T-helper 17 cell (primary cell): Measurements from ENCODE around the gene SYNE3. TPM values are rescaled to one million over a fixed set of nuclear protein-coding genes. Genes with fewer than 3 reads are reported as not detected.

Experiments
- ATAC-seq: fragments of 150-1000 bp; cut with Tn5 transposase; 2 replicates; pipeline ENCODE4 v1.10.0; 2021; ENCODE audit warnings: mild to moderate bottlenecking, moderate library complexity
- DNase-seq, 3 donors: peaks; one replicate each; pipeline versions ENCODE4 v3.0.0 to v3.0.0-alpha.2; 2020 to 2021
- H3K9me3 ChIP-seq: one replicate; pipeline ENCODE4 v1.7.0; 2013; ENCODE audit warnings: low read length, mild to moderate bottlenecking; ENCODE audit not compliant: control insufficient read depth, poor library complexity, severe bottlenecking
- H3K27ac Mint-ChIP-seq: one replicate; pipeline ENCODE4 v1.8.0; 2022; ENCODE audit warnings: mild to moderate bottlenecking, moderate library complexity, mixed read lengths
- H3K27me3 Mint-ChIP-seq: one replicate; pipeline ENCODE4 v1.8.0; 2022; ENCODE audit warnings: mixed read lengths
- H3K36me3 Mint-ChIP-seq: one replicate; pipeline ENCODE4 v1.8.0; 2022; ENCODE audit warnings: low read depth, mixed read lengths
- H3K4me1 Mint-ChIP-seq: one replicate; pipeline ENCODE4 v1.8.0; 2022; ENCODE audit warnings: mild to moderate bottlenecking, mixed read lengths
- H3K4me3 Mint-ChIP-seq: one replicate; pipeline ENCODE4 v1.8.0; 2022; ENCODE audit warnings: mild to moderate bottlenecking, moderate library complexity, mixed read lengths
- total RNA-seq, 4 donors: library from RNA in 2 of 4; stranded (reverse) in 2 of 4; gene quantifications; one replicate each; pipeline ENCODE4 v1.2.3 and lab custom pipeline; 2022 to 2026

SYNE3 gene, protein sequence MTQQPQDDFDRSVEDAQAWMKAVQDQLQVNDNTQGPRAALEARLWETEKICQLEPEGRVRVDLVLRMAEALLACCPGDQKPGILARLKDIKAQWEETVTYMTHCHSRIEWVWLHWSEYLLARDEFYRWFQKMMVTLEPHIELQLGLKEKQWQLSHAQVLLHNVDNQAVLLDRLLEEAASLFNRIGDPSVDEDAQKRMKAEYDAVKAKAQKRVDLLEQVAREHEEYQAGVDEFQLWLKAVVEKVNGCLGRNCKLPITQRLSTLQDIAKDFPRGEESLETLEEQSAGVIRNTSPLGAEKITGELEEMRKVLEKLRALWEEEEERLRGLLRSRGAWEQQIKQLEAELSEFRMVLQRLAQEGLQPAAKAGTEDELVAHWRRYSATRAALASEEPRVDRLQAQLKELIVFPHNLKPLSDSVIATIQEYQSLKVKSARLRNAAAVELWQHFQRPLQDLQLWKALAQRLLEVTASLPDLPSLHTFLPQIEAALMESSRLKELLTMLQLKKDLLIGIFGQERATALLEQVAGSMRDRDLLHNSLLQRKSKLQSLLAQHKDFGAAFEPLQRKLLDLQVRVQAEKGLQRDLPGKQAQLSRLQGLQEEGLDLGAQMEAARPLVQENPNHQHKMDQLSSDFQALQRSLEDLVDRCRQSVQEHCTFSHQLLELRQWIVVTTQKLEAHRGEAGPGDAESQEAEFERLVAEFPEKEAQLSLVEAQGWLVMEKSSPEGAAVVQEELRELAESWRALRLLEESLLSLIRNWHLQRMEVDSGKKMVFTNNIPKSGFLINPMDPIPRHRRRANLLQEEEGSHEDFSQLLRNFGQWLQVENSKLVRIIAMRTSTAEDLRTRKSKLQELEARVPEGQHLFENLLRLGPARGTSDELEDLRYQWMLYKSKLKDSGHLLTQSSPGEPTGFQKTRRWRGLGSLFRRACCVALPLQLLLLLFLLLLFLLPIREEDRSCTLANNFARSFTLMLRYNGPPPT
- total RNA-seq: 10 to 100 TPM; 59.6 to 64.8 TPM
- total RNA-seq (lab: John Stamatoyannopoulos, UW): 259 to 445 reads per million in 2 donors

DNA sequence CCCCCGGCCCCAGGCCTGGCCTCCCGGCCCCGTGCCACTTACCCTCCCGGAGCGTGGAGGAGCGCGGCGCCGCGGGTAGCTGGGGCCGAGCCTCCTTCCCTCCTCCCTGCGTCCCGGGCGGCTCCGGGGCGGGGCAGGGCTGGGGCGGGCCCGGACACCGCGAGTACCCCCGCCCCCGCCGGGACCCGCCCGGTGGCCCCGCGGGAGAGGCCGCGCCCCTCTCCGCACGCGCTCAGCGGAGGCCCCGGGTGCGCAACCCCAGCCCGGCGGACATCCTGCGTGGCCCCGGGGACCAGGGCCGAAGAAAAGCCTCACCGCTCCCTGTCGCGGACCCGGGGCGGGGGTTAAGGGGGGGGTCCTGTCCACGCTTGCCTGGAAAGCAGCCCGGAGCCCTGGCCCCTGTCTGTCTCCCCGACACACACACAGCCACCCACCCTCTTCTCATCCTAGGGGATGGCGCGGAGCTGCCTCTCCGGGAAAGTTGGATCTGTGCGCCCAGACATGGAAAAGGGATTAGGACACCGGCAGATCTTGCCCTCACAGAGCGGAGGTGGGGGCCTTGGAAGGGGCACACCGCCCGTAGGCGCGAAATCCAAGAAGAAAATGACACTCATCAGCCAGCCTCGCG, at the start of gene SYNE3:
TSS of gene SYNE3 (minus strand) at position 97 of the 628 bp plus-strand sequence. CDS start 40,829 bp downstream, outside the sequence.
- DNase-seq (peak; percentile 48 to 71 (median 64)), ATAC-seq (peak; percentile 69)
- peaks cover 48% of the 10 kb centered on the region for H3K4me1 Mint-ChIP-seq
- H3K36me3 Mint-ChIP-seq: peaks cover 2% of the 10 kb centered on the region
- no peaks in the 10 kb centered on the region for H3K9me3 ChIP-seq
- peak within 1 kb of the TSS; percentile 94 for H3K4me3 Mint-ChIP-seq
- no peaks in the 10 kb centered on the region for H3K27me3 Mint-ChIP-seq
- H3K27ac Mint-ChIP-seq: peak within 1 kb of the TSS; percentile 96

DNA sequence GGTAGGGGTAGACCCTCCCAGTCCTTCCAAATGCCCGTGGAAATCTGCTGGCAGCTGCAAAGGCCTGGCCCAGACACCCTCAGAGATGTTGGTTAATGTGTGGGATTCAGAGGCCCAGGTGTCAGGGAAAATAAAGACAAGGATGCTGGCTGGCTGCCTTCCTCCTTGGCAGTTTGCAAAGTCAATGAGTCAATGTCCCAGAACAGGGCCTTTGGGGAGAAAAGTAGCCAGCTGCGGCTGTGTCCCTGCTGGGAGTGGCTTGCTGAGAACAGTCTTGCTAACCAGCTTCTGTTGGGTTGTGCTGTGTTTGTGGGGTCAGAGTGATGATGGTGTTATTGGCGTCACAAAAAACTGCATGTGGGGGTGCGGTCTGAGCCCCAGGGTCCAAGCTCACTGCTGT, 47.6 kb upstream of the SYNE3 start:
- Mint-ChIP-seq H3K27me3 (peaks cover 27% of the 10 kb centered on the region), H3K4me3 (no peak overlapping the region), H3K36me3 (no peaks in the 10 kb centered on the region), H3K4me1 (peaks cover 6% of the 10 kb centered on the region), H3K27ac (no peak overlapping the region)
- H3K9me3 ChIP-seq: no peaks in the 10 kb centered on the region
- ATAC-seq (no peak), DNase-seq (no peak)

DNA sequence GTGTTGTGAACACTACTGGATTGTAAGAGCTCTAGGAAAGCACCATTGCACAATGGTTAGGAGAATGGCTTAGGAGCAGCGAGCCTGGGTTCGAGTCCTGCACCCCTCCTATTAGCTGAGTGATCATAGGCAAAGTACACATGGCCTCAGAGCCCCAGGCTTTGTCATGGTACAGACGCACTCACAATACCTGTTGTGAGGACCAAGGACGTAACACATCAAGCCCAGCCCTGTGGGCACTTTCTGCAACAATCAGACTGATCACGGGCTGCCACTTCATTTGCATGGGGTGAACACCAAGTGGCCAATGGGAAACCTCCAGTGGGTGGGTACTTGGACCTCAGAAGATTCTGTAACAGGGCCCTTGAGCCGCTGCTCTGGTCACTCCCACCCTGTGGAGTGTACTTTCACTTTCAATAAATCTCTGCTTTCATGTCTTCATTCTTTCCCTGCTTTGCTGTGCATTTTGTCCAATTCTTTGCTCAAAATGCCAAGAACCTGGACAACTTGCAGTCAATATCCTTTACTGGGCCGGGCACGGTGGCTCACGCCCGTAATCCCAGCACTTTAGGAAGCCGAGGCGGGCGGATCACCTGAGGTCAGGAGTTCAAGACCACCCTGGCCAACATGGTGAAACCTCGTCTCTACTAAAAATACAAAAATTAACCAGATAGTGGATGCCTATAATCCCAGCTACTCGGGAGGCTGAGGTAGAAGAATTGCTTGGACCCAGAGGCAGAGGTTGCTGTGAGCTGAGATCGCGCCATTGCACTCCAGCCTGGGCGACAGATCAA, 46.6 kb upstream of the SYNE3 start:
- H3K4me3 Mint-ChIP-seq: no peak overlapping the region
- peaks cover 6% of the 10 kb centered on the region for H3K4me1 Mint-ChIP-seq
- peaks cover 20% of the 10 kb centered on the region for H3K27me3 Mint-ChIP-seq
- no peak for ATAC-seq
- H3K27ac Mint-ChIP-seq: no peak overlapping the region
- no peak for DNase-seq
- no peaks in the 10 kb centered on the region for H3K36me3 Mint-ChIP-seq
- H3K9me3 ChIP-seq: no peaks in the 10 kb centered on the region

DNA sequence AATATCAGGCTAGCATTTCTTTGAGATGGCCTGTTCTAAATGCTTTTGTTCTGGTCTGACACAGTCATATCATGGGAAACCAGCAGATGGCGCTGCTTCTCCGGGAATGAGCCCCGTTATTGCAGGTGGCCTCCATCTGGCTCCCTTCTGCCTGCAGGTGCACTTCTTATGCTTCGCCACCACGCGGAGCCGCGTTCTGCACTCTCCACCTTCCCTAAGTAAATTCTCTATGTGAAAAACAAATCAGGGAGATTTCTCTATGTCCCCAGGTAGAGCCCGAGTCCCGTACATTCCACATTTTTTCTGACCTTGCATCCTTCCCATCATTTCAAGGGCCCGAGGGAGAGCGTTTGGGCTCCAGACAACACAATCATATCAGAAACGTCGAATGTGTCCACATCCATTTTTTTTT, 44.6 kb upstream of the SYNE3 start:
- H3K27ac Mint-ChIP-seq: no peak overlapping the region
- peaks cover 6% of the 10 kb centered on the region for H3K4me1 Mint-ChIP-seq

DNA sequence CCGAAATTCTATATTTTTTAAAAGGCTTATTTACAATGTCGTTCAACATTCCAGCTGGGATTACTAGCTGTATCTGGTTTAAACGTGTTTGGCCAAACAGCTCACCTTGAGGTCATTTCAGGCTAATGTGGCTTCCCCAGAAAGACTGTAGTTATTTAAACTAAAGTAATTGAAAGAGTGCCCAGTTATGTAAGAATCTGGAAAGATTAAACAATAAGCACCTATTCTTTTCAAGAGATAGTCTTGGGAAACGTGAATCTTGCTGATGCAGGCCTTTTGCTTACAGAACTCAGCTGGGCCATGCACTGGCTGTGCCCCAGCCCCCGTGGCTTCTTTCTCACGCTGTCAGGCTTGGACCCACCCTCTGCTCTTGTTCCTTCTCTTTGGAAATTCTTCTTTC, 42.8 kb upstream of the SYNE3 start:
- no peaks in the 10 kb centered on the region for H3K9me3 ChIP-seq
- H3K4me1 Mint-ChIP-seq: peaks cover 6% of the 10 kb centered on the region
- H3K27ac Mint-ChIP-seq: no peak overlapping the region
- H3K27me3 Mint-ChIP-seq: peaks cover 17% of the 10 kb centered on the region
- ATAC-seq: no peak
- H3K4me3 Mint-ChIP-seq: no peak overlapping the region
- no peaks in the 10 kb centered on the region for H3K36me3 Mint-ChIP-seq
- no peak for DNase-seq

More for the DNA sequence above, 44.6 kb upstream of the SYNE3 start:
- no peaks in the 10 kb centered on the region for H3K9me3 ChIP-seq
- peaks cover 17% of the 10 kb centered on the region for H3K27me3 Mint-ChIP-seq
- H3K4me3 Mint-ChIP-seq: no peak overlapping the region
- DNase-seq (peak; percentile 60 to 77 (median 63)), ATAC-seq (peak; percentile 99)
- H3K36me3 Mint-ChIP-seq: no peaks in the 10 kb centered on the region

DNA sequence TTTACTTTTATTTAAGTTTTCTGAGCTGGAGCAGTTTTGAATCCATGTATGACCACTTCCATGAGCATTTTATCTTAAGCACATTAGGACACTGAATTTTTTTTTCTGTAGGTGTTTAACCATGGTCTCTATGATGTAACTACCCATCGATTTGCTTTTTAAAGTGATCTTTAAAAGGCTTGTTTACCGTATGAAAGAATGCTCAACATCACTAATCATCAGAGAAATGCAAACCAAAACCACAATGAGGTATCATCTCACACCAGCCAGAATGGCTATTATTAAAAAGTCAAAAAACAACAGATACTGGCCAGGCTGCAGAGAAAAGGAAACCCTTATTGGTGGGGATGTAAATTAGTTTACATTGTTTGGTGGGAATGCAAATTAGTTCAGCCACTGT, 41.4 kb upstream of the SYNE3 start:
- DNase-seq: no peak
- peaks cover 6% of the 10 kb centered on the region for H3K4me1 Mint-ChIP-seq
- H3K27me3 Mint-ChIP-seq: peaks cover 17% of the 10 kb centered on the region
- no peaks in the 10 kb centered on the region for H3K9me3 ChIP-seq
- no peaks in the 10 kb centered on the region for H3K36me3 Mint-ChIP-seq
- no peak overlapping the region for H3K4me3 Mint-ChIP-seq
- no peak for ATAC-seq
- no peak overlapping the region for H3K27ac Mint-ChIP-seq

DNA sequence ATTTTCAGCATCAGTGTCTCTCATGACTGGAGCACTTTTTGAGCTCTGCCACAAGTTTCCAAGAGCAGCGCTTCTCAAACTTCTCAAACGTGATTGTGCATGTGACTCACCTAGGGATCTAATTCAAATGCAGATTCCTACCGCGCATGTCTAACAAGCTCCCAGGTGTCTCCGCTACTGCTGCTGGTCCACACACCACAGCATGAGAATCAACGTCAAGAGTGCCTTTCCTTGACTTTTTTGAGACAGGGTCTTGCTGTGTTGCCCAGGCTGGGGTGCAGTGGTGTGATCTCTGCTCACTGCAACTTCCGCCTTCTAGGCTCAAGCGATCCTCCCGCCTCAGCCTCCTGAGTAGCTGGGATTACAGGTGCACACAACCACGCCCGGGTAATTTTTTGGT, 40.8 kb upstream of the SYNE3 start:
- no peak for DNase-seq
- Mint-ChIP-seq H3K27me3 (peaks cover 12% of the 10 kb centered on the region), H3K4me3 (no peak overlapping the region), H3K4me1 (peaks cover 6% of the 10 kb centered on the region), H3K27ac (no peak overlapping the region), H3K36me3 (no peaks in the 10 kb centered on the region)
- ATAC-seq: no peak
- H3K9me3 ChIP-seq: no peaks in the 10 kb centered on the region

DNA sequence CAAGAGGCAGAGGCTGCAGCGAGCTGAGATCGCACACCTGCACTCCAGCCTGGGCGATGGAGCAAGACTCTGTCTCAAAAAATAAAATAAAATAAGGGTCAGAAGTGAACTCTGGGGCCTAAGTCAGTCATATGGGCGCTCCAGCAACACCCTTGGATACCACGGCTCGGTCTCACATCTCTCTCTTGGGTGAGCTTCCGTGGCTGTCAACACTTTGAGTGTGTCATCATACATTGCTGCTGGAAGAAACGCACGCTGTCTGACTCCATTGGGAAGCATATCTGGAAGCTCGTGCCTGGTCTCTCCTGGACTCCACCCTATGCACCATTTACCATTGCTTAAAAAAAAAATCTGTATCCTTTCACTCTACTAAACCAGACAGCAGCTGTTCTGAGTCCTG, 38.6 kb upstream of the SYNE3 start:
- no peak overlapping the region for H3K4me3 Mint-ChIP-seq
- no peak for DNase-seq
- H3K27me3 Mint-ChIP-seq: no peaks in the 10 kb centered on the region
- no peaks in the 10 kb centered on the region for H3K9me3 ChIP-seq
- H3K4me1 Mint-ChIP-seq: no peaks in the 10 kb centered on the region
- H3K36me3 Mint-ChIP-seq: no peaks in the 10 kb centered on the region
- H3K27ac Mint-ChIP-seq: no peak overlapping the region
- ATAC-seq: no peak

DNA sequence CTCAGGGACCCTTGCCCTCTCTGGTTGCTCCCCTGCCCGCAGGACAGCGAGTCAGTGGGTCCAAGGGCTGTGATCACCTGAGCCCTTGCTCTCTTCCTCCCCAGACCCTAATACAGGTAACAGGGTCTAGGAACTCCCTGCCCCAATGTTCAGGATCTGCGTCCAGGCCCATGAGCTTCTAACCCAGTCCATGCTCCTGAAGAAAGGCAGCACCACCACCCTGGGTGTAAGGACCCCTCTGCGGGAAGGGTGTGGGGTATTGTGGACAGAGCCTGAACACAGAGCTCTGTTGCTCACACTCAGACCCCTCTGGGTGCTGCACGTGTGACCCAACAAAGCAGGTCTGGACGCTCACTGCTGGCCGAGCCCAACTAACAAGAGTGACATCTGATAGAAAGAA, 36.7 kb upstream of the SYNE3 start:
- DNase-seq: no peak
- no peaks in the 10 kb centered on the region for H3K27me3 Mint-ChIP-seq
- H3K4me3 Mint-ChIP-seq: no peak overlapping the region
- no peaks in the 10 kb centered on the region for H3K4me1 Mint-ChIP-seq
- no peaks in the 10 kb centered on the region for H3K9me3 ChIP-seq
- no peaks in the 10 kb centered on the region for H3K36me3 Mint-ChIP-seq
- no peak for ATAC-seq
- no peak overlapping the region for H3K27ac Mint-ChIP-seq

DNA sequence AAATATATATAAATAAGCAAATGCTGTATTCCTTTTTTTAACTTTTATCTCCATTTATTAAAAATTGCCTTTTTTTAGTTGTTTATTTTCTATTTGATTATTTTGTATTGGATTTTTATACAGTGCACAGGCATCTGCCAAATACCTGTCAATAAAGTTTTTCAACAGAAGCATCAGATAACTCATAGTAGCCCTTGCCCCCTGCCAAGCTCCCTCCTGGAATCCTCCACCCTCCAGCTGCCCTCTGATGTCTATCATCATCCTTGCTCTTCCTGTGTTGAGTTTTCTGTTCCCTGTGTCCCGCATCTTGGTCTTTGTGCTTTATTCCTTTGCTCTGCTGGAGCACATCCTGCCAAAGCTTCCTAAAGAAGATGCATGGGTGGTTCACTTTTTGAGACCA, 35.0 kb upstream of the SYNE3 start:
- H3K4me1 Mint-ChIP-seq: no peaks in the 10 kb centered on the region

DNA sequence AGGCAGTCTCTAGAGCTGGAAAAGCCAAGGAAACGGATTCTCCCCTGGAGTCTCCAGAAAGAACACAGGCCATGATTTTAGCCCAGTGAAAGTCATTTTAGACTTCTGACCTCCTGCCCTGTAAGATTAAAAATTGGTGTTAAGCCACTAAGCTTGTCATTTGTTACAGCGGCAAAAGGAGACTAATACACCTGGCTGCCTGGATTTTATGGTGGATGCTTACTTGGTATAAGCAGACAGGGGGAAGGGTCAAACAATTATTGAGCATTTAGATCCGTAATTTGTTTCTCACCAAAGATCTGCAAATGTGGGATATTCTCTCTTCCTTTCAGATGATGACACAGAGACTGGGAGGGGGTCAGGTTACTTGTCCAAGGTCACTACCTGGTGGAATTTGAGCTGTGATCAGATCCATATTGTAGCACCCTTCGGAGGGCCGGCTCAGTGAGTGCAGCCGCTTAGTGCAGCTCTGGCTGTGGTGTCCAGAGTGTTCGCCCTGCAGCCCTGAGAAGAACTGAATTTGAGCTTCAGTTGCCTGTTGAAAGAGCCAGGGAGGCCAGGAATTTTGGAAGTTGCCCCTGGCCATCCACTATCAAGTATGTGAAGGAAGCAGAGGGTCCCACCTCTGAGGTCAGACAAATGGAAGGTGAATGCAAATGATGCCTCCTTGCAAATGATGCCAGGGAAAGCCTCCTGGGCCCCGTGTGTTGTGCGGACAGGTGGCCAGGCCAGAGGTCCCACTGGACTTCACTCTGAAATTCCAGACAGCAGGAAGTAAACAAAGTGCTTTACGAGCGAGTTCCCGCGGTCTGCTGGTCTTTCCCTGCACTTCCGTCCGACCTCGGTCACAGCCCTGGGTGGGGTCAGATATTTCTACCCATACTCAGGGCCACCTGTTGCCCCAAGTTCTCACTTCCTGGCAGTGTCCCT, 33.5 kb upstream of the SYNE3 start:
- Mint-ChIP-seq H3K4me3 (no peak overlapping the region), H3K36me3 (no peaks in the 10 kb centered on the region), H3K4me1 (peaks cover 2% of the 10 kb centered on the region), H3K27ac (no peak overlapping the region), H3K27me3 (no peaks in the 10 kb centered on the region)
- H3K9me3 ChIP-seq: no peaks in the 10 kb centered on the region
- no peak for DNase-seq
- ATAC-seq: no peak

More for the DNA sequence above, 35.0 kb upstream of the SYNE3 start:
- no peak for ATAC-seq
- Mint-ChIP-seq H3K4me3 (no peak overlapping the region), H3K27ac (no peak overlapping the region), H3K27me3 (no peaks in the 10 kb centered on the region), H3K36me3 (no peaks in the 10 kb centered on the region)
- DNase-seq: no peak
- no peaks in the 10 kb centered on the region for H3K9me3 ChIP-seq
